HepG2 (cell line): ENCODE data around the gene GOT1. TPM values are rescaled to one million over a fixed set of nuclear protein-coding genes. Genes with fewer than 3 reads are reported as not detected.
A peak's percentile ranks its signal among the peaks of the same experiment; 100 is the strongest.

Experiments
- HINFP ChIP-seq: sonication (generic); formaldehyde crosslinking; IDR thresholded peaks from 2 replicates; pipeline ENCODE4 v1.4.0; 2020; ENCODE audit warnings: low read depth, mild to moderate bottlenecking, missing genetic modification reagents
- JDP2 ChIP-seq: sonication (generic); formaldehyde crosslinking; IDR thresholded peaks from 2 replicates; pipeline ENCODE4 v1.8.1; 2022; ENCODE audit warnings: missing genetic modification reagents, borderline replicate concordance
- KDM5B ChIP-seq: sonication (generic); formaldehyde crosslinking; IDR thresholded peaks from 2 replicates; pipeline ENCODE4 v1.4.0; 2020; ENCODE audit warnings: missing genetic modification reagents, mild to moderate bottlenecking, borderline replicate concordance
- NFE2L2 ChIP-seq: fragments of 150-350 bp; IDR thresholded peaks from 2 replicates; pipeline ENCODE4 v1.6.1; 2014; ENCODE audit warnings: low read length
- PAF1 ChIP-seq: IDR thresholded peaks from 2 replicates; pipeline ENCODE4 v1.6.1; 2016; ENCODE audit warnings: missing genetic modification reagents, missing compliant biosample characterization
- PHF20 ChIP-seq: sonication (generic); formaldehyde crosslinking; IDR thresholded peaks from 2 replicates; pipeline ENCODE4 v1.5.0; 2020; ENCODE audit warnings: mild to moderate bottlenecking, missing genetic modification reagents
- PITX1 ChIP-seq: sonication (generic); formaldehyde crosslinking; IDR thresholded peaks from 2 replicates; pipeline ENCODE4 v1.5.1; 2020; ENCODE audit warnings: mild to moderate bottlenecking, missing genetic modification reagents
- POLR2AphosphoS5 ChIP-seq: IDR thresholded peaks from 2 replicates; pipeline ENCODE4 v1.6.1; 2012; ENCODE audit warnings: low read depth, low read length
- RBFOX2 ChIP-seq: fragments of 200-400 bp; formaldehyde crosslinking; IDR thresholded peaks from 2 replicates; pipeline ENCODE4 v1.6.1; 2017; ENCODE audit warnings: low read depth, mild to moderate bottlenecking, low read length
- SP140L ChIP-seq: sonication (generic); formaldehyde crosslinking; IDR thresholded peaks from 2 replicates; pipeline ENCODE4 v1.4.0; 2020; ENCODE audit warnings: missing genetic modification reagents, borderline replicate concordance
- SRY ChIP-seq: sonication (generic); formaldehyde crosslinking; IDR thresholded peaks from 2 replicates; pipeline ENCODE4 v1.8.0; 2022; ENCODE audit warnings: mild to moderate bottlenecking, missing genetic modification reagents
- ZNF230 ChIP-seq: sonication (generic); formaldehyde crosslinking; IDR thresholded peaks from 2 replicates; pipeline ENCODE4 v1.4.0; 2020; ENCODE audit warnings: mild to moderate bottlenecking, missing genetic modification reagents
- ZNF350 ChIP-seq: sonication (generic); formaldehyde crosslinking; IDR thresholded peaks from 2 replicates; pipeline ENCODE4 v1.4.0; 2020; ENCODE audit warnings: mild to moderate bottlenecking, low read depth, missing genetic modification reagents, borderline replicate concordance
- ZNF549 ChIP-seq: sonication (generic); formaldehyde crosslinking; IDR thresholded peaks from 2 replicates; pipeline ENCODE4 v1.5.0; 2020; ENCODE audit warnings: missing genetic modification reagents
- ZNF577 ChIP-seq: sonication (generic); formaldehyde crosslinking; IDR thresholded peaks from 2 replicates; pipeline ENCODE4 v1.4.0; 2020; ENCODE audit warnings: mild to moderate bottlenecking, low read depth, missing genetic modification reagents, borderline replicate concordance
- ZNF644 ChIP-seq: IDR thresholded peaks from 2 replicates; pipeline ENCODE4 v1.6.1; 2016; ENCODE audit warnings: low read depth
- ZNF709 ChIP-seq: sonication (generic); formaldehyde crosslinking; IDR thresholded peaks from 2 replicates; pipeline ENCODE4 v1.5.0; 2020; ENCODE audit warnings: mild to moderate bottlenecking, missing genetic modification reagents
- polyA plus RNA-seq, 8 experiments: library from polyadenylated mRNA; depleted of rRNA in 3 of 8; stranded (reverse) in 7 of 8; unstranded in 1 of 8; fragments of >200 nt; fragmentation: Illumina TruSeq in 4 of 8; extraction: Trizol in 4 of 8; gene quantifications; 2 replicates each; pipeline versions ENCODE4 v1.2.1 to v1.2.3, GENCODE V29; 2011 to 2016; ENCODE audit warnings: low read depth in 4 of 8, missing spikeins in 1 of 8, mixed read lengths in 1 of 8; ENCODE audit not compliant: insufficient read depth in 1 of 8
- total RNA-seq, 5 experiments: library from RNA; depleted of rRNA; stranded (reverse); fragments of >200 nt; fragmentation: Illumina TruSeq; extraction: Trizol; gene quantifications; 2 replicates each; pipeline ENCODE4 v1.2.3, GENCODE V29; 2016; ENCODE audit warnings: low read depth in 1 of 5
- TF ChIP-seq, protein P1 (sequence below): sonication (generic); formaldehyde crosslinking; conservative IDR thresholded peaks from 2 replicates; pipeline ENCODE4 v1.4.0; 2020; ENCODE audit warnings: mild to moderate bottlenecking, missing genetic modification reagents, moderate library complexity
- TF ChIP-seq, protein P2 (sequence below): sonication (generic); formaldehyde crosslinking; IDR thresholded peaks from 2 replicates; pipeline ENCODE4 v1.9.0; 2022; ENCODE audit warnings: missing genetic modification reagents, mild to moderate bottlenecking, borderline replicate concordance
- TF ChIP-seq, protein P3 (sequence below): sonication (generic); formaldehyde crosslinking; IDR thresholded peaks from 2 replicates; pipeline ENCODE4 v1.8.0; 2023; ENCODE audit warnings: mild to moderate bottlenecking, missing genetic modification reagents
- TF ChIP-seq, protein P4 (sequence below): sonication (generic); formaldehyde crosslinking; IDR thresholded peaks from 2 replicates; pipeline ENCODE4 v1.4.0; 2020; ENCODE audit warnings: missing genetic modification reagents

The GOT1 gene
- total and polyA plus RNA-seq, 2 of the 13 experiments (the other 11 are each of a cell fraction or from before 2014, with no cell fraction given), result 81.2 to 102 TPM

DNA sequence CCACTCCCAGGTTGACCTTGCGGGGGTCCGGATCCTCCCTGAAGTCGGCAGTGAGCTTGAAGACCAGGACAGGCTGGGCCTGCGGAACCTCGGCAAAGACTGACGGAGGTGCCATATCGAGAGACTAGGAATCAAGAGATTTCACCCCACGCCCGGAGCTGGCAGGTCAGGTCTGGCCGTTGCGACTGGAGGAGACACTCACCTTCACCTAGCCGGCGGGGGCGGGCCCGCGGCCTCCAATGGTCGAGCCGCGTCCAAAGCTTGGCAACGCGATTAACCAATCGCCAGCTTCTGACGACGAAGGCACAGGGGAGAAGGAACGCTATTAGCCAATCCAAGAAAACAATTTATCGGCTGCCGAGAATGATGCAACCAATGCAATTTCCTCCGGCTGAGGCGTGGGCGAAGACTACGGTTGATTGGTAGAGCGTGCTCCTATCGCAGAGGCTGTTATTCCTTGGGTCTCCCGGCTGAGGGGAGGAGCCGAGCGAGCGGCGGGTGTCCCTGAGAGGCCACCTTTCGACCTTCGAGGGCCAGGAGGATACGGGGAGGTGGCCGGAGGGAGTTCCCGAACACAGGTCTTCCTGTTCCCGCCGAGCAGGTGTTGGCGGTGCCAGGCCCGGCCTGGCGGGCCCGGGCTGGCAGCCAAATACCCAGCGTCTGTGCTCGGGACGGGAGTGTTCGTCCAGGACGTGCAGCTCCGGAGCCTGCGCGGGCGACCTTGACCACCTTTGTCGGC, at the start of gene GOT1 (continued):
- TF ChIP-seq KDM5B, result peak; percentile 92
- TF ChIP-seq, protein P1, sequence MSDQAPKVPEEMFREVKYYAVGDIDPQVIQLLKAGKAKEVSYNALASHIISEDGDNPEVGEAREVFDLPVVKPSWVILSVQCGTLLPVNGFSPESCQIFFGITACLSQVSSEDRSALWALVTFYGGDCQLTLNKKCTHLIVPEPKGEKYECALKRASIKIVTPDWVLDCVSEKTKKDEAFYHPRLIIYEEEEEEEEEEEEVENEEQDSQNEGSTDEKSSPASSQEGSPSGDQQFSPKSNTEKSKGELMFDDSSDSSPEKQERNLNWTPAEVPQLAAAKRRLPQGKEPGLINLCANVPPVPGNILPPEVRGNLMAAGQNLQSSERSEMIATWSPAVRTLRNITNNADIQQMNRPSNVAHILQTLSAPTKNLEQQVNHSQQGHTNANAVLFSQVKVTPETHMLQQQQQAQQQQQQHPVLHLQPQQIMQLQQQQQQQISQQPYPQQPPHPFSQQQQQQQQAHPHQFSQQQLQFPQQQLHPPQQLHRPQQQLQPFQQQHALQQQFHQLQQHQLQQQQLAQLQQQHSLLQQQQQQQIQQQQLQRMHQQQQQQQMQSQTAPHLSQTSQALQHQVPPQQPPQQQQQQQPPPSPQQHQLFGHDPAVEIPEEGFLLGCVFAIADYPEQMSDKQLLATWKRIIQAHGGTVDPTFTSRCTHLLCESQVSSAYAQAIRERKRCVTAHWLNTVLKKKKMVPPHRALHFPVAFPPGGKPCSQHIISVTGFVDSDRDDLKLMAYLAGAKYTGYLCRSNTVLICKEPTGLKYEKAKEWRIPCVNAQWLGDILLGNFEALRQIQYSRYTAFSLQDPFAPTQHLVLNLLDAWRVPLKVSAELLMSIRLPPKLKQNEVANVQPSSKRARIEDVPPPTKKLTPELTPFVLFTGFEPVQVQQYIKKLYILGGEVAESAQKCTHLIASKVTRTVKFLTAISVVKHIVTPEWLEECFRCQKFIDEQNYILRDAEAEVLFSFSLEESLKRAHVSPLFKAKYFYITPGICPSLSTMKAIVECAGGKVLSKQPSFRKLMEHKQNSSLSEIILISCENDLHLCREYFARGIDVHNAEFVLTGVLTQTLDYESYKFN (CRISPR knock-in tag), result no peak; the same call in 1 of the 2 replicates
- TF ChIP-seq ZNF577 (CRISPR knock-in tag), result no peak
- no peak for TF ChIP-seq ZNF549 (CRISPR knock-in tag)
- peak; percentile 64; the same call in 1 of the 2 replicates for TF ChIP-seq ZNF230 (CRISPR knock-in tag)
- no peak for TF ChIP-seq PAF1
- TF ChIP-seq ZNF709 (CRISPR knock-in tag), result no peak
- no peak for TF ChIP-seq ZNF644
- TF ChIP-seq, protein P2, sequence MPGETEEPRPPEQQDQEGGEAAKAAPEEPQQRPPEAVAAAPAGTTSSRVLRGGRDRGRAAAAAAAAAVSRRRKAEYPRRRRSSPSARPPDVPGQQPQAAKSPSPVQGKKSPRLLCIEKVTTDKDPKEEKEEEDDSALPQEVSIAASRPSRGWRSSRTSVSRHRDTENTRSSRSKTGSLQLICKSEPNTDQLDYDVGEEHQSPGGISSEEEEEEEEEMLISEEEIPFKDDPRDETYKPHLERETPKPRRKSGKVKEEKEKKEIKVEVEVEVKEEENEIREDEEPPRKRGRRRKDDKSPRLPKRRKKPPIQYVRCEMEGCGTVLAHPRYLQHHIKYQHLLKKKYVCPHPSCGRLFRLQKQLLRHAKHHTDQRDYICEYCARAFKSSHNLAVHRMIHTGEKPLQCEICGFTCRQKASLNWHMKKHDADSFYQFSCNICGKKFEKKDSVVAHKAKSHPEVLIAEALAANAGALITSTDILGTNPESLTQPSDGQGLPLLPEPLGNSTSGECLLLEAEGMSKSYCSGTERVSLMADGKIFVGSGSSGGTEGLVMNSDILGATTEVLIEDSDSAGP (CRISPR knock-in tag), result peak; percentile 48
- TF ChIP-seq PITX1, result peak; percentile 21
- TF ChIP-seq ZNF350 (CRISPR knock-in tag), result peak; percentile 71; the same call in 1 of the 2 replicates
- TF ChIP-seq, protein P3, sequence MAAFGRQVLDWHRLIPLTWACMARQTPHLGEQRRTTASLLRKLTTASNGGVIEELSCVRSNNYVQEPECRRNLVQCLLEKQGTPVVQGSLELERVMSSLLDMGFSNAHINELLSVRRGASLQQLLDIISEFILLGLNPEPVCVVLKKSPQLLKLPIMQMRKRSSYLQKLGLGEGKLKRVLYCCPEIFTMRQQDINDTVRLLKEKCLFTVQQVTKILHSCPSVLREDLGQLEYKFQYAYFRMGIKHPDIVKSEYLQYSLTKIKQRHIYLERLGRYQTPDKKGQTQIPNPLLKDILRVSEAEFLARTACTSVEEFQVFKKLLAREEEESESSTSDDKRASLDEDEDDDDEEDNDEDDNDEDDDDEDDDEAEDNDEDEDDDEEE (CRISPR knock-in tag), result no peak
- peak; percentile 87 for TF ChIP-seq RBFOX2
- peak; percentile 77 for TF ChIP-seq POLR2AphosphoS5
- TF ChIP-seq, protein P4, sequence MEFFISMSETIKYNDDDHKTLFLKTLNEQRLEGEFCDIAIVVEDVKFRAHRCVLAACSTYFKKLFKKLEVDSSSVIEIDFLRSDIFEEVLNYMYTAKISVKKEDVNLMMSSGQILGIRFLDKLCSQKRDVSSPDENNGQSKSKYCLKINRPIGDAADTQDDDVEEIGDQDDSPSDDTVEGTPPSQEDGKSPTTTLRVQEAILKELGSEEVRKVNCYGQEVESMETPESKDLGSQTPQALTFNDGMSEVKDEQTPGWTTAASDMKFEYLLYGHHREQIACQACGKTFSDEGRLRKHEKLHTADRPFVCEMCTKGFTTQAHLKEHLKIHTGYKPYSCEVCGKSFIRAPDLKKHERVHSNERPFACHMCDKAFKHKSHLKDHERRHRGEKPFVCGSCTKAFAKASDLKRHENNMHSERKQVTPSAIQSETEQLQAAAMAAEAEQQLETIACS (CRISPR knock-in tag), result no peak
- 0 out of 2 replicates have a peak, but pooled peaks have one; percentile 49 for TF ChIP-seq HINFP (CRISPR knock-in tag)
- no peak for TF ChIP-seq SP140L (CRISPR knock-in tag)
- TF ChIP-seq PHF20 (CRISPR knock-in tag), result peak; percentile 74
- no peak; the same call in 1 of the 2 replicates for TF ChIP-seq SRY (CRISPR knock-in tag)
- TF ChIP-seq JDP2 (CRISPR knock-in tag), result no peak; the same call in 1 of the 2 replicates
- TF ChIP-seq NFE2L2, result no peak
